HG03575 (cell line): ENCODE data around the gene VPS13A.
"Not testable (repeated sequence)": the region's sequence is repeated elsewhere in the genome, so short reads cannot be mapped to it uniquely, and the experiment has no call there.

Experiments used
- ATAC-seq: cut with Tn5 transposase; IDR thresholded peaks from one replicate; pipeline ENCODE4 v1.9.1; 2021; ENCODE audit not compliant: unreplicated experiment, insufficient number of reproducible peaks, low FRiP score; ENCODE audit errors: extremely low read depth

Gene VPS13A

DNA sequence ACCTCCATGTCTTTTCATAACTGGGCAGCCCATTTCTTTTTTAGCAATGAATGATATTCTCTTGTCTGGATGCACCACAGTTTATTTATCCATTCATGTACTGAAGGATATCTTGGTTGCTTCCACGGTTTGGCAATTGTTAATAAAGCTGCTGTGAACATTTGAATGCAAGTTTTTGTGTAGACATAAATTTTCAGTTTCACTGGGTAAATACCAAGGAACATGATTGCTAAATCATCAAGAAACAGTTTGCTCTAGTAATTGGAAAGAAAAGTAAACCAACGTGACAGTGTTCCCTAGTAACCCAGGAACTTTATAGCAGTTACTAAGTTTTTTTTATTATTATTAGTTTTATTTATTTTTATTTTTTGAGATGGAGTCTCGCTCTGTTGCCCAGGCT lies 100.4 kb downstream of the VPS13A start:
- ATAC-seq: no peak

DNA sequence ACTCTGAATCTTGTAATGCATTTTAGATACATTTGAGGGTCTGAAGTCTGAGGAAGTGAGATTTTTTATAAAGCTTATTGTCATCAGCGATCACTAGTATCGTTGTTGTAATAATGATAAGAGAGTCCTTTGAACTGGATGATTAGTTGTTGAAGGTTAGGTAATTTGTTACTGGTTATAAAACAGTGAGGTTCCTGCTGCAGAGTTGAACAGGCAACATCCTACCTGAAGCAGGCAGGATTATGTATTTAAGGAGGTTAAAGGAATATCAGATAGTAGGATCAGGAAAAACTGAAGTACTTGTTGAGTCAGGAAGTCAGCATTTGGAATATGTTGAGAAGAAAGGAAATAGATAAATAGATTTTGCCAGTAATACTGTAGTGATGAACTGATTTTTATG lies 106.7 kb downstream of the VPS13A start:
- ATAC-seq: no peak

DNA sequence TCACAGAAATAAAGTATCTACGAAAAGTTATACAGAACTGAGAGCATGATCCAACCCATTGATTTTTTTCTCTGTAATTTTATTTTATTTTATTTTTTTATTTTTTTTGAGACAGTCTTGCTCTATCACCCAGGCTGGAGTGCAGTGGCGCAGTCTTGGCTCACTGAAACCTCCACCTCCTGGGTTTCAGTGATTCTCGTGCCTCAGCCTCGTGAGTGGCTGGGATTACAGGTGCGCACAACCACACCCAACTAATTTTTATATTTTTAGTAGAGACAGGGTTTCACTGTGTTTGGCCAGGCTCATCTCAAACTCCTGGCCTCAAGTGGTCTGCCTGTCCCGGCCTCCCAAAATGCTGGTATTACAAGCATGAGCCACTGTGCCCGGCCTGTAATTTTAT lies 107.3 kb downstream of the VPS13A start:
- ATAC-seq: no peak

DNA sequence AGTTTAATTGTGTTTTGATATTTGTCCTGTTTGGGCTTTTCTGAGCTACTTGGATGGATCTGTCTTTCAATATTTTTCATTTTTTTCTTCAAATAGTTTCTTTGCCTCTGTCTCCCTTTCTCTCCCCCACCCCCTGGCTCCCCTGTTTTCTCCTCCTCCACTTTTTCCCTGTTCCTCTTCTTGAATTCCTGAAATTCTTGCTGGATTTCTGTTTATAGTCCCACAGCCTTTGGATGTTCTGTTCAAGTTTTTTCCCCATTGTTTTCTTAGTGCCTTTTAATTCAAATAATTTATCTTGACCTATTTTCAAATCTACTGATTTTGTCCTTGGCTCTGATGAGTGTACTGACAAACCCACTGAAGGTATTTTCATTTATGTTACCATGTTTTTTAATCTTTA lies 113.0 kb downstream of the VPS13A start:
- ATAC-seq: no peak

DNA sequence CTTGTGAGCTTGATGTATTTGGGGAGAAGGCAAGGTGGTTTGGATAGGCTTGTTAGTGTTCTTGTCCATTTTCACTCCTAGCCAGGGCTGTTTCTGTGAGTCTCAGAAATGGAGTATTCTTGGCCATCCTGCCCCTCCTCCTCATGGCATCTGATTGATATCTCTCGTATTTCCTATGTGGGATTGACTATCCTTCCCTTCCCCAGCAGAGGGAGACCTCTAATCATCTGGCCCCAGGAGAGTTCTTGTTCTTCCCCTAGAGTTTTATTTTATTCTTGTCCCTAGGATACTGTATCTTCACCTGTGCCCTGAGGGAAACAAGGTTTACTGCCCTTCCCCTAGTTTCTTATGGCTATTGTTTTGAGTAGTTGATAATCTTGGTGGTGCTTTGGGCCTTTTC lies 114.4 kb downstream of the VPS13A start:
- ATAC-seq: no peak

DNA sequence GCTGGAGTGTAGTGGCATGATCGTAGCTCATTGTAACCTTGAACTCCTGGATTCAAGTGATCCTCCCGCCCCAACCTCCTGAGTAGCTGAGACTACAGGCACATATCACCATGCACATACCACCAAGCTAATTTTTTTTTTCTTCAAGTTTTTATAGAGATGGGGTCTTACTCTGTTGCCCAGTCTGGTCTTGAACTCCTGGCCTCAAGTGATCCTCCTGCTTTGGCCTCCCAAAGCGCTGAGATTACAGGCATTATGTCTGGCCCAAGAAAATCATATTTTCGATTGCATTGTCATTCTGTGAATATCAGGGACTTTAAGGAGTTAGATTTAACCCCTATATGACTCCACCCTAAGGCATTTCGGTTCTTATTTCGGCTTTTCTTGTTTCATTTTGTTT lies 116.6 kb downstream of the VPS13A start:
- ATAC-seq: no peak

DNA sequence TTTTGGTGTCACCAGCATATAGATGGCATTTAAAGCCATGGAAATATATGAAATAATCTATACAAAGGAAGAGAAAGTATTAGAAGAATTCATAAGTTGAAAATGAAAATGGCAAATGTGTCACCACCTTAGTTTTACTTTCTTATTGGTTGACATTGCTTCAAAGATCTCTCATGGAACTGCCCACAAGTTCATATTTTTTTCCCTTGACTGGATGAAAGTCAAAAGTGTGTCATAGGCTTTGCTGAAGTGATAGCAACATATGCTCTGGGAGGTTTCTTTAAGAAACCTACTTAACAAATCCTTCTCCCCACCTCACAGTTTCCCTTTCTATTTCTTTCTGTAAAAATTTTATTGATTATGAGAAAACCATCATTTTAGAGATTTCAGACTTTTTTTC lies 127.2 kb downstream of the VPS13A start:
- ATAC-seq: no peak

DNA sequence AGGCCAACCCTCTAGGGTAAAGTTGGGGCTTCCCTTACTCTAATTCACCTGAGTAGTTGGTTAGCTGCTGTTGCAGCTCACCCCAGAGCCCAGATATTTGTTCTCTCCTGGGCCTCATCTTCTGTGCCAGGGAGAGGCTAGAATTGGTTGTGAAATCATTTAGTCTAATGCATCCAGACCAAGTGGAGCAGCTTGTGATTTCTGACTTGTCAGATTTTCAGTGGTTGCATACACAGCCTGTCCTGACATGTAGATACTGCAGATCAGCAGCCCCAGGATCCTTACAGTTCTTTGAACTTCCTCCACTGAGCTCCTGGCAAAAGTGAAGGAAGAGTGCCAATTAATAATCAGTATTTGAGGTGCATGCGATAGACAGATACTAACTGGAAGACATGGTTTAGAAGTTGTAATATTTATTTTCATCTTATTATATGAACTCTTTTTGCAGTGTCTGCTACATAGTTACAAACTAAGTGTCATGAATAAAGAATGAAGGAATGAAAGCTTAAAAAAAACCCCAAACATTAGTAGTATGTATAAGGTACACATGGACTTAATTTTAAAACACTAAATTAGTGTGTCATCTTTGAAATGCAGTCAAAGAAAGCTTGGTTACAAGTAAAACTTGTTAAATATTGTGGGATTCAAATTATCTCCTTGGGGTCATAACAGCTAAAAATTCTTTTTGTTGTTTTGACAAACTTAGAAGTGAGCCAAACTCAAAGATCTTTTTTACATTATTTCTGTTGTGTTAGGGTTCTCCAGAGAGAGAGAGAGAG lies 128.5 kb downstream of the VPS13A start:
- no peak for ATAC-seq

DNA sequence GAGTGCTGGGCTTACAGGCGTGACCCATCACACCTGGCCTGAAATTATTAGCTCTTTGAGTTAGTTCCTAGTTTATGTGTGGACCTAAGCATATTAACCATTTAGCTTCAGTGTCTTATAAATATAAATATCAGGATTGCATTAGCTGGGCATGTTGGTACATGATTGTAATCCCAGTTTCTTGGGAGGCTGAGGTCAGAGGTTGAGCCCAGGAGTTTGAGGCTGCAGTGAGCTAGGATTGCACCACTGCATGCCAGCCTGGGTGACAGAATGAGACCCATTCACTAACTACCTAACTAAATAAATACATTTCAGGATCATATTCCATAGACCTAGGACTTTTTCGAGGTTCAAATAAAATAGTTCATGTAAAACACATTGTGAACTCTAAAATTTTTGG lies 129.8 kb downstream of the VPS13A start:
- no peak for ATAC-seq

DNA sequence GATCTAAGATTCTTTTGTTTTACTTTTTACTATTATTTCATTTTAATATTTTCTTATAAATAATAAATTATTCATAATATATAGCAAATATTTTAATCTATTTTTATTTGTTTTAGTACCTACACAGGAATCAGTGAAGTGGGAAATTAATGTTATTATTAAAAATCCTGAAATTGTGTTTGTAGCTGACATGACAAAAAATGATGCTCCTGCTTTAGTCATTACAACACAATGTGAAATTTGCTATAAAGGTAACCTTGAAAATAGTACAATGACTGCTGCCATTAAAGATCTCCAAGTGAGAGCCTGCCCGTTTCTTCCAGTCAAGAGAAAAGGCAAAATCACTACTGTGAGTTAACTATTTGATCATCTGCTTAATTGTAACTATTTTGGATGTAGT lies 138.7 kb downstream of the VPS13A start:
- ATAC-seq: no peak

DNA sequence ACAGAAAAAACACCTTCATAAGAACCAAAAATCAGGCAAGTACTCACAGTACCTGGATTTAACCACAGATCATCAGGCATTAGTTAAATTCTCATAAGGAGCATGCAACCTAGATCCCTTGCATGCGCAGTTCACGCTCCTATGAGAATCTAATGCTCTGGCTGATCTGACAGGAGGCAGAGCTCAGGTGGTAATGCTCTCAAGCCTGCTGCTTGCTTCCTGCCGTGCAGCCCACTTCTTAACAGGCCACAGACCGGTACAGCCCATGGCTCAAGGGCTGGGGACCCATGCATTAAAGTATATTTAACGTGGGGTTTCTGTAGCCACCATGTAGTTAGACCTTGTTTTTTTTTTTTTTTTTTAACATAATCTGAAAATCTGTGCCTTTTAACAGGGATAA lies 147.7 kb downstream of the VPS13A start:
- no peak for ATAC-seq

DNA sequence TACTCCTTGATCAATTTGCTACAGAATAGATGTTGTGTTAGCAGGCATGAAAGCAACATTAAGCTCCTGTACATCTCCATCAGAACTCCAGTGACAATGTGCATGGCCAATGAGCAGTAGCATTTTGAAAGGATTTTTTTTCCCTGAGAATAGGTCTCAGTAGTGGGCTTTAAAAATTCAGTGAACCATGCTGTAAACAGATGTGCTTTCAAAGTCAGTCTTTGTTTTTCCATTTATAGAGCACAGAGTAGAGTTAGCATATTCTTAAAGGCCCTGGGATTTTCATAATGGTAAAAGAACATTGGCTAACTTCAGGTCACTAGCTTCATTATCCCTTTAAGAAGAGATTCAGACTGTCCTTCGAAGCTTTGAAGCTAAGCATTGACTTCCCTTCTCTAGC lies 150.8 kb downstream of the VPS13A start:
- no peak for ATAC-seq

DNA sequence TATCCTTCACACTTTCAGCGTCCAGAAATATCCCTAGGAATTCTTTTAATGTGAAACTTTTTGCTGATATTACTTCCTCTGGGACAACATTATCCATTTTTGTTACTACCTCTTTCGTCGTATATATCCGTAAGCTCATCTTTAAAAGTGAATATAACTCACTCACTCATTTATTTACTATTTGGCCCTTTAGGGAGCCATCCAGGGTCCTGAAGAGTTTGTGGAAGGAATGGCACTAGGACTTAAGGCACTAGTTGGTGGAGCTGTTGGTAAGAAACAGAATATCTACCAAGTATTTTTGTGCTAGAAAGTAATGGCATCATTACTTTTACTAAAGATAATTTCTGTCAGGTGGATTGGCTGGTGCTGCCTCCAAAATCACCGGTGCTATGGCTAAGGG lies 192.7 kb downstream of the VPS13A start:
- no peak for ATAC-seq

DNA sequence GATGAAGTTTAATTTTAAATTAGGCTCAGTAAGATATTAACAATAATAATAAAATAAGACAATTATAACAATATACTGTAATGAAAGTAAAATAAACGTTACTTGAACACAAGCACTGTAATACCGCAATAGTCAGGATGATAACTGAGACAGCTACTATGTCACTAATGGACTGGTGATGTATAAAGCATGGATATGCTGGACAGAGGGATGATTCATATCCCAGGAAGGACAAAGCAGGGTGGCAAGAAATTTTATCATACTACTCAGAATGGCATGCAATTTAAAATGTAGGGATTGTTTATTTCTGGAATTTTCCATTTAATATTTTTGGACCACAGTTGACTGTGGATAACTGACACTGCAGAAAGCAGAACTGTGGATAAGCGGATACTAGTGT lies 196.9 kb downstream of the VPS13A start:
- no peak for ATAC-seq

DNA sequence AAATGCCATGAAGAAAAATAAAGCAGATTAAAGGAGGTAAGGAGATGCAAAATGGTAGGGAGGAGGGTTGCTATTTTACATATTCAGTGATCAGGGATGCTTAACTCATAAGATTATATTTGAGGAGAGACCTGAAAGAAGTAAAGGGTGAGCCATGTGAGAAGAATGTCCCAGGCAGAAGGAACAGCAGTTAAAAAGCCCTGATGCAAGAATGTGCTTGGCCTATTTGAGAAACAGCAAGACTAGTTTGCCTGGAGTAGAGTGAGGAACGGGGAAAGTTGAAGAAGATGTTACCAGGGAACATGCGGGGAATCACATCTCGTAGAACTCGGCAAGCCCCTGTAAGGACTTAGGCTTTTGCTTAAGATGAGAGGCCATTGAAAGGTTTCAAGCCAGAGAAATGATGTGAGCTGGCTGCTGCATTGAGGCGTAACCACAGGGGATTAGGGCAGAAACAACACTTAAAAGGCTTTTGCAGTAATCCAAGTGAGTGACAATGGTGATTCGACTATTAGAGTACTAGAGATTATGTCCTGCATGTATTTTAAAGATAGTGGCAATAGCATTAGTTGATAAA lies 198.7 kb downstream of the VPS13A start:
- ATAC-seq: no peak

DNA sequence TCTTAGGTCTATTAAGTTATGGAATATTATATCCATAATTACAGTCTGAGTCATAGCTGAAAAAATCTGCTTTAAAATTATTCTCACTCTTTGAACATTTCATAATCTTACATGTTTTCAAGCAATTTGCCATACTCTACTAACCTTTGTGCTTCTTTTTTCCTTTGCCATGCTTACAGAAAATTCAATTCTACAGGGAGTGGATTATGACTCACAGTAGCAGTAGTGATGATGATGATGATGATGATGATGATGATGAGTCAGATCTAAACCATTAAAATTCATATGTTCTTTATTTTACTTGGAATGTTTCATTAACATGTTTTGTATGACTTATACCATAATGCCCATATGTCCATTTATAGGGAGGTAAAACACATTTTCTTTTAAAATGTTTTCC lies 207.1 kb downstream of the VPS13A start:
- no peak for ATAC-seq

DNA sequence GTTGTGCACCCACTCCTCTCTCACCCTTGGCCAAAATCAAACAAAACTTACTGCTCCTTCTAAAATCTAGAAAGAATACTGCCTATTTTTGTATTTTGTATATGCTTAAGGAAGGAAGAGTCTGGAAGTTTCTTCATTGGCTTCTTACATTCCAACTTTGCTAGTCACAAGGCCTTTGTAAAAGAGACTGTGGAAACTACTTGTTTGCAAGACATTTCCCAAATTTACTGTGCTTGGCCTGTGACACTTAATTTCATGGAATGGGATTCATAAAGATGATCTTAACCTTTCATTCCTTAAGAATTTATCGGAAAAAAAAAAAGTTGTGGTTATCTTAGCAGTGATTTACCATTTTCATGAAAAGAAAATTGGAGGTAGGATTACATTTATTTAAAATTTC lies 208.9 kb downstream of the VPS13A start:
- ATAC-seq: no peak

DNA sequence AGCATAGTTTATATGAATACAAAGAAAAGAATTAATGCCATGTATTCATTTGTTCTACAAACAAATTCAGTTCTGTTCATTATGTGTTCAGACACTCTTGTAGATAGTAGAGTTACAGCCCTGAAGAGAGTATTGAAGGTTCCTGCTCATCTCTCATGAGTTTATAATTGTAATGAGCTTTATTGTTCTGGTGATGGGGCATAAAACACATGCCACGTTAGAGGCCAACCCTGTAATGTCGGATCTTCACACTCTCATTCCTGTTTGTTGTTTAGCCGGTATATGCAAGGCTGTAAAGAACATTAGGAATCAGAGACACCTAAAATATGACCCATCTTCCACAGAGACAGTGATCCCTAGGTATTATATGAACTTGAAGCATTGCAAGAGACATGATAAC lies 214.5 kb downstream of the VPS13A start:
- ATAC-seq: no peak

DNA sequence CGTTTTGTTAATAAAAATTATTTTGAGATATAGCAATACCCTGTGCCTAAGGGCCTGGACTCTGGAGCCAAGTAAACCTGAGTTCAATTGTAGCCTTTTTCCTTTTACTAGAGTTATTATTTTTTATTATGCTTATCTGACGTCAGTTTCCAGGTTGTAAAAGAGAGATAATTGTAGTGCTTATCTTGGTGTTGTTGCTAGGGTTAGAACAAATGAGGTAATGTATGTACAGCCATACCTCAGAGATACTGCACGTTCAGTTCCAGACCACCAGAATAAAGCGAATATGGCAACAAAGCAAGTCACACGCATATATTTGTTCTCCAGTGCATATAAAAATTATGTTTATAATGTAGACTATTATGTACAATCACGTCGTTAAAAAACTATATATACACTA lies 215.0 kb downstream of the VPS13A start:
- no peak for ATAC-seq

DNA sequence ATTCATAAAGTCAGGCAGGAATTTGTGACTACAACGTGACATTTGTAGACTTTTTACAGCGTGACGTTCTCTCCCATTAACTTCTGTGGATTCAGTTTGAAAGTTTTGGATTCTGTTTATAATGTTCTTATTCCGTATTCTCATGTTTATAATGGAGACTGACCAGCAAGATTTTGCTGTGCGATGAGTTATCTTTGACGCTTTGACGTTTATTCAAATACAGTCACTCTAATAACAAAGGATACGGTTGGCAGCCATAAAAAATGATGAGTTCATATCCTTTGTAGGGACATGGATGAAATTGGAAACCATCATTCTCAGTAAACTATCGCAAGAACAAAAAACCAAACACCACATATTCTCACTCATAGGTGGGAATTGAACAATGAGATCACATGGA lies 221.2 kb downstream of the VPS13A start:
- not testable (repeated sequence) for ATAC-seq

DNA sequence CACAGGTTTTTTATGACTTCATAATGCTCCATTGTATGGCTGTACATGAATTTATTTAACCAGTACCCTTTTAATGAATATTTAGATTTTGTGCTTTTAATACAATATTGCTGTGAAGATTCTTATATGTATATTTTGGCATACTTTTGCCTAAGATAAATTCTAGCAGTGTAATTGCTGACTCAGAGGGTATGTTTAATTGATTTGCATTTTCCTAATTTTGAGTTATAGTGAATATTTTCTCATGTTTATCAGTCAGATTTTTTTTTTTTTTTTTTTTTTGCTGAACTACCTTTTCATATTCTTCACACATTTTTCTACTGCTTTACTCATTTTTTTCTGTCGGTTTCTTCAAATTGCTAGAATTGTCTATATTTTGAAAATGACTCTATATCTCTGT lies 222.6 kb downstream of the VPS13A start:
- no peak for ATAC-seq
